ELR (cell line): Measurements from ENCODE around the gene EIF3I.
"Not testable (repeated sequence)": the region's sequence is repeated elsewhere in the genome, so short reads cannot be mapped to it uniquely, and the experiment has no call there.

ENCODE experiments used
- DNase-seq: peaks from one replicate; pipeline ENCODE4 v3.0.0-alpha.2; 2015; ENCODE audit warnings: low read depth

The EIF3I gene

GRCh38 chr1:32232558-32233304 lies 10.5 kb downstream of the EIF3I start:
- DNase-seq, result no peak

DNA sequence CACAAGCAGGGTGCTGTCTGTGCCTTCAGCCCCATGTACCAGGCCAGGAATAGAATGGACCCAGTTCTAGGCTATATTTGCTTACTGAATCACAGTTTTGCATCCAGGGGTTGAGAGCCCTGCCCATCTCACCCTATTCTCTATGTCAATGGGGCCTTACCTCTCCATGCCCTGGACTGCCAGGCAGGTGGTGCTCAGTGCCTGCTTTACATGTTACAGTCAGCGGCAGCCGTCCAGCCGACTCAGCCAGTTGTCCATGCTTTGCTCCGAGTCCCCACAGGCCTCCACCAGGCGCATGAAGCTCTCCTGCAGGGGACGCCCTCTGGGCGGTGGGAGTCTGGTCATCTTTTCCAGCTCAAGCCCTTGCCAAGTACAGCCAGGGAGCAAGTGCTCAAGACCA lies 12.6 kb downstream of the EIF3I start:
- no peak for DNase-seq

DNA sequence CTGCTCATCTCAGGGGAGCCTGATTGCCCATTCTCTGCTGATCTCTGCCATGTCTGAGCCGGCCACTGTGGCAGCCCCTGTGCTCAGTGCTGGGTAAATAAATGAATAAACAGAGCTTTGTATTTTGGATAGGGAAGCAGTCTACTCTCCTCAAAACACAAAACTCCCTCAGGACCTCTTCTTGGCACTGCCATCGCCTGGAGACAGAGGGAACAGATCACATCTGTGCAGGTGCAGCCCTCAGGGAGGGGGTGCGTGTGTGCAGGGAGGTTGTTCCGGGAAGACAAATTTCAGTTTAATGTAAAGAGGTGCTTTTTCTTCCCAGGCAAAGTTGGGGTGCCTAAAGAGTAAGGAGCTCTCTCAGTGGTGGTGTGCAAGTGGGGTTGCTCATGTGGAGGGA lies 17.1 kb downstream of the EIF3I start:
- DNase-seq, result no peak

GRCh38 chr1:32239790-32240139 lies 17.6 kb downstream of the EIF3I start:
- no peak for DNase-seq

GRCh38 chr1:32240140-32240951 lies 18.1 kb downstream of the EIF3I start:
- DNase-seq, result peak; percentile 73

- peak; percentile 73 for DNase-seq
These were observed 19.0 kb downstream of the EIF3I start for GRCh38 chr1:32241001-32241763.

- DNase-seq, result peak; percentile 43
These were observed 20.2 kb downstream of the EIF3I start for GRCh38 chr1:32242341-32242851.

GRCh38 chr1:32246888-32247273 lies 24.7 kb downstream of the EIF3I start, which contains the start of gene FAM167B:
Gene FAM167B (plus strand): TSS chr1:32247222. CDS start chr1:32247422, 200 bp downstream.
- DNase-seq, result peak; percentile 63

DNA sequence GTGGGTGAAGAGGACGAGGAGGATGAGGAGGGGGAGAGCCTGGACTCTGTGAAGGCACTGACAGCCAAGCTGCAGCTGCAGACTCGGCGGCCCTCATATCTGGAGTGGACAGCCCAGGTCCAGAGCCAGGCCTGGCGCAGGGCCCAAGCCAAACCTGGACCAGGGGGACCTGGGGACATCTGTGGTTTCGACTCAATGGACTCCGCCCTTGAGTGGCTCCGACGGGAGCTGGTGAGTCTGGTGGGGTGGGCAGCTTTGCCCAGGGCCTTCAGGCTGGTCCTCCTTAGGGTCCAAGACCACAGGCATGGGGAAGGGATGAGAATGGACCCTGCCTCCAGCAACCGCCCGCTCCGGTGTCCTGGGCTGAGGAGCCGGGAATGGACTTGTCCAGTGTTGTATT lies 25.2 kb downstream of the EIF3I start:
- no peak for DNase-seq

GRCh38 chr1:32247983-32248889 lies 26.0 kb downstream of the EIF3I start:
- DNase-seq, result peak; percentile 69

DNA sequence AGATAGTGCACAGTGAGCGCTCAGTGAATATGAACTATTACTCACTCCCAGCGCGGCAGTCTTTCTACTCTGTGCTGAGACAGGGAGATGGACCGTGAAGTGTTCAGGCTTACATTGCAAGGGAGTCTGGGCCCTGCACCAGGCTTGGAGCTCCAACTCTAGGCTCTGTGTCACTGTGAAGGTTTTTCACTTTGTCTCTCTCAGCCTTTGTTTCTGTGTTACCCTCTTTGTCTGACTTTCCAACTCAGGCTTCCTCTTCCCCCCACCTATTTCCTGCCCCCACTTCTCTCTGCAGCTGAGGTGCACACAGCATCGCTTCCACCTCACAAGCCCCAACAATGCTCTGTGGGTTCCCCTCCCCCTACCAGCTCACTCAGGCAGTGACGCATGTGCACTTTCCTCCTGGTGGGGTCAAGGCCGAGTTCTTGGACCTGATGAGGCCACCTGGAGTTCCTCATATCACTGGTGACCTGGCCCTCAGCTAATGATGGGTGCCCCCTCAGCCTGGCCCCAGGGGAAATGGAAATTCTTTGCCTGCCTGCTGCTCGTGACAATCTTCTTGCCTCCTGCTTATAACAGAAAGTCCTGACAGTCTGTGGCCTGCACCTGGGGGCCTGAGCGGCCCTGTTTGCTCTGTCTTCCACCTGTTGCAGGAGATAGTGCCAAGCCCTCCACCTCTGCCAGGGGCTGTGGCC lies 27.8 kb downstream of the EIF3I start:
- DNase-seq, result peak; percentile 66

- no peak for DNase-seq
These were observed 28.9 kb downstream of the EIF3I start, which contains the start of gene LCK for GRCh38 chr1:32250893-32251716. Gene LCK (plus strand): TSS chr1:32251265. CDS start chr1:32274330, 23,065 bp downstream.

DNA sequence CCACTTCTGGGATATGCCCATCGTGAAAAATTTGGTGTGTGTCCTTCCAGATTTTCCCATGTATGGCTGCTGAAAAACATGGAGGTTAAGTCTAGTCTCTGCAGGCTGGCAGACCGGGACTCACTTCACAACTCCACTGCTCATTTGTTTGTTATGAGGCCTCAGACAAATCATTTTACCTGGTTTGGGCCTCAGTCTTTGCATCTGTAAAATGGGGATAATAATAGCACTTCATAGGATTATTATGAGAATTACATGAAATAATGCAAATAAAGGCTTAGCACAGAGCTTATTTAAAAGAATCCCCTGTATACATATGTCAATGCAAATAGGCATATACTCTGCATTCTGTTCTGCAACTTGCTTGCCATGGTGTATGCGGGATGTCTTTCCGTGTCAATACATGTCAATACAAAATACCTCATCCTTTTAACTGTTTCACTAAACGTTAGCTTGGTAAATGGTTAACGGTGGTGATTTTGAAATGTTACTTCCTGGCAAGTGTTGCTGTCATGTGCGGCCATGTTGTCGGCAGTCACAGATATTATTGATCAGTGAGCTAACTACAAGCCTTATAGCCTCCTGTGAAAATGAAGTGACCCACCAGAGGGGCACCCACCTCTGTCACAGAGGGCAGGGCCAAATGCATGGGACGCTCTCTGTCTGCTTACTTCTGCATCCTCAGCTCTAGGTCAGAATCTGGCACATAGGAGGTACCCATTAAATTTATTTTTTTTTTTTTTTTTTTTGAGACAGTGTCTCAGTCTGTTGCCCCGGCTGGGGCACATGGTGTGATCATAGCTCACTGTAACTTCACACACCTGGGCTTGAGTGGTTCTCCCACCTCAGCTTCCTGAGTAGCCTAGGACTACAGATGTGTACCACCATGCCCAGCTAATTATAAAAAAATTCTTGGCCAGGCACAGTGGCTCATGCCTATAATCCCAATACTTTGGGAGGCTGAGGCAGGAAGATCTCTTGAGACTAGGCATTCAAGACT lies 33.2 kb downstream of the EIF3I start:
- DNase-seq, result no peak

GRCh38 chr1:32256473-32257226 lies 34.4 kb downstream of the EIF3I start:
- DNase-seq, result no peak

- no peak for DNase-seq
These were observed 35.0 kb downstream of the EIF3I start for GRCh38 chr1:32257227-32257508.

GRCh38 chr1:32263236-32263593 lies 41.0 kb downstream of the EIF3I start:
- not testable (repeated sequence) for DNase-seq

DNA sequence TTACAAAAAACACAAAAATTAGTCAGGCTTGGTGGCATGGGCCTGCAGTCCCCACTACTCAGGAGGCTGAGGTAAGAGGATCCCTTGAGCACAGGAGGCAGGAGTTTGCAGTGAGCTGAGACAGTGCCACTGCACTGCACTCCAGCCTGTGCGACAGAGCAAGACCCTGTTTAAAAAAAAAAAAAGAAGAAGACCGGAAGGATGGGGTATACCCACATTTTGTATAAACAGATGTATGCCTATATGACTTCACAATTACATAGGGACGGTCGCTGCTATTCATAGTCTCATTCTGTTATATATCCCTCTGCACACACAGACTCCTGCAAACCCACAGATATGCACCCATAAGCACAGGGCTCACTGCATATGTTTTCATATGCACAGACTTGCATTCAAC lies 41.5 kb downstream of the EIF3I start:
- DNase-seq, result no peak

- DNase-seq, result no peak
These were observed 43.6 kb downstream of the EIF3I start for GRCh38 chr1:32265846-32266245.
